T-helper 2 cell treated with Interferon-gamma antibody and Interleukin-4, amounts not matched to agents 100 ng/mL and 5 ng/mL, for 36 hours (primary cell): ENCODE results near the gene TMPRSS12. TPM values are rescaled to one million over a fixed set of nuclear protein-coding genes. Genes with fewer than 3 reads are reported as not detected.
"Not testable (repeated sequence)": the region's sequence is repeated elsewhere in the genome, so short reads cannot be mapped to it uniquely, and the experiment has no call there.

Experiments
- intact Hi-C: fragments of 100-400 bp; cut with micrococcal nuclease; formaldehyde crosslinking; loops from one replicate; pipeline ENCODE4 v1.15.1; 2023
- total RNA-seq: library from RNA; stranded (reverse); gene quantifications from 2 replicates; pipeline ENCODE4 v1.2.3, GENCODE V29; 2022

TMPRSS12 gene
- total RNA-seq, 1 donor from 2014 or later: not detected

DNA sequence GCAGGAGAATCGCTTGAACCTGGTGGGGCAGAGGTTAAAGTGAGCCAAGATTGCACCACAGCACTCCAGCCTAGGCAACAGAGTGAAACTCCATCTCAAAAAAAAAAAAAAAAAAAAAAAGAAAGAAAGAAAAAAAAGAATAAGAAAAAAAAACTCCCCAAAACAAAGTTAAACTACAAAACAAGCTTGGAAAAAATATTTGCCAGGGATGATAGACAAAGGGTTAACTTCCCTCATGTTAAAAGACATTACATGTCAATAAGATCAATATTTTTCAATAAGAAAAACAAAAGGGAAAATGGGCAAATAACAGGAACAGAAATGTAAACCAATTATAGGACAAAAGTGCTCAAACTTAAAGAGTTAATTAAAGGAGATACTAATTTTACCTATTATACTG, 83.2 kb downstream of the TMPRSS12 start:
- intact Hi-C loops: no loop called here

DNA sequence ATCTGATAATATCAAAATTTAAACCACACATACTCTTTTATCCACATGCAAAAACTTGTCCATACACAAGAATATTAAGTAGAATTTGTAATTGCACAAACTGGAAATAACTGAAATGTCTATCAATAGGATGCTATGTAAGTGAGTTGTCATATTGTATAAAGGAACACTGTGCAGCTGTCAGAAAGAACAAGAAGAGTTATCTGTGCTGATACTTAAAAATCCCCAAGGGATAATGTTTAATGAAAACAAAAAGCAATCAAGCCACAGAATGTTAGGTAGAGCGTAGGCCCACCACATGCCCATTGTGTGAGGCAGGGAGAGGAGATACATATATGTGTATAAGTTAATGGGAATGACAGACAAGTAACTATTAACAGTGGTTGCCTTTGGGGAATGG, 83.7 kb downstream of the TMPRSS12 start:
- intact Hi-C loops: no loop called here

DNA sequence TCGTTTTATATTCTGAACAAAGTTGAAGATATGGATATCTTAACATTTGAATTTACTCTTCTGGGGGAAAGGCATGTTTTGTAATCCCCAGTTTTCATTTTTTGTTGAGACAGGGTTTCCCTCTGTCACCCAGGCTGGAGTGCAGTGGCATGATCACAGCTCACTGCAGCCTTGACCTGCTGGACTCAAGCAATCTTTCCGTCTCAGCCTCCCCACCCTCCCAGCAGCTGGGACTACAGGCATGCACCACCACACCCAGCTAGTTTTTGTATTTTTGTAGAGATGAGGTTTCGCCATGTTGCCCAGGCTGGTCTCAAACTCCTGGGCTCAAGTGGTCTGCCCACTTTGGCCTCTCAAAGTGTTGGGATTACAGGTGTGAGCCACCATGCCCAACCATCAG, 84.2 kb downstream of the TMPRSS12 start:
- intact Hi-C loops: not testable (repeated sequence)

DNA sequence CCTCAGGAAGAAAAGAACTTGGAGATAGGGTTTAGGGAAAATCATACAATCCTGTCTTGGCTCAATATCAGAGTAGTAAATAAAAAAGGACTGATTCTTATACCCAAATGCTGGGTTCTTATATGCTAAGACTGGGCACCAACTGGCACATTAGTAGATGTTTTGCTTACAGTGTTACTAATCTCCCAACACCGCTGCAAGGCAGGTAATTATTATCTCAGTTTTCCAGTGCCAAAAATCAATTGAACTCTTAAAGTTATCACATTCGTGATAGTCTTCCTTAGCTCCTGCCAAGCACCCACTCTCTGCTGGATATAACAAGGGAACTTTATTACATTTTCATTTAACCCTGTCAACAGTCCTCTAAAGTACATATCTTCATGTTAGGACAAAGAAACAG, 84.6 kb downstream of the TMPRSS12 start:
- intact Hi-C loops: no loop called here

DNA sequence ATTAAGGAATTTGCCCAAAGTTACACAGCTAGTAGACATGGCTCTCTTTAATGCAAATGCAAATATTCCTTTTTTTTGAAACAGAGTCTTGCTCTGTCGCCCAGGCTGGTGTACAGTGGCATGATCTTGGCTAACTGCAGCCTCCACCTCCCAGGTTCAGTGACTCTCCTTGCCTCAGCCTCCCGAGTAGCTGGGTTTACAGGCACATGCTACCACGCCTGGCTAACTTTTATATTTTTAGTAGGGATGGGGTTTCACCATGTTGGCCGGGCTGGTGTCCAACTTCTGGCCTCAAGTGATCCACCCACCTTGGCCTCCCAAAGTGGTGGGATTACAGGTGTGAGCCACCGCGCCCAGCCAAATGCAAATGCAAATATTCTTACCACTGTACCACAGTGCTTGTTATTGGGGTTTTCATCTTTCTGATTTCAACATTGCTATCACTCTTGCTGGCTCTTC, 85.1 kb downstream of the TMPRSS12 start:
- intact Hi-C loops: no loop called here

DNA sequence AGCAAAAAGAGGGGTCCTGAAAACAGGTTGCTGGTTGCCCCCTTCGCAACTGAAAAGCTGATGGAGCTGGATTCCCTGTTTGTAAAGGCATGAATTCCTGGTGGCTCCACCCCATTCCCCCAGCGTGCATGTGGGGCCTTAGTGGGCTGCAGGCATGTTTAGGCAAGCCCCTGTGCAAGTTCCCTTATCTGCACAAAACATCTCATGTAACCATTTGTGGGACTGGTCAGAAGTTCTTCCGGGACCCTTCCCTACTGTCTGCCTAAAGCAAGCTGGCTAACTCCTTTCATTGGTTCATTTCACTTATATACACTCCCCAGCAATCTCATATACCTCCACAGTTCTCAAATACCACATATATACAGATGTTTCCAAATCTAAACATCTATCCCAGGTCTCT, 85.7 kb downstream of the TMPRSS12 start:
- intact Hi-C loops: no loop called here

DNA sequence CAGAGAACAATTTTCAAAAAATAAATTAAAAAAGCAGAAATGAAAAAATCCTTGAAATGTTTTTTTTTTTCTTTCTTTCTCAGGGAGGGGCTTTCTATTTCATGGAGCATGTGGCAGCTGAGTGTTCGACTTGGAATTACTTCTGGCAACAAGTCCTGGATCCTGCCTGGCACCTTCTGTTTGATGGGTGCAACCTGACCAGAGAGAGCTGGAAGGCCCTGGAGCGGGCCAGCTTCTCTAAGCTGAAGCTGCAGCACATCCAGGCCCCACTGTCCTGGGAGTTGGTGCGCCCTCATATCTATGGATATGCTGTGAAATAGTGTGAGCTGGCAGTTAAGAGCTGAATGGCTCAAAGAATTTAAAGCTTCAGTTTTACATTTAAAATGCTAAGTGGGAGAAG, 87.1 kb downstream of the TMPRSS12 start:
- intact Hi-C loops: no loop called here

DNA sequence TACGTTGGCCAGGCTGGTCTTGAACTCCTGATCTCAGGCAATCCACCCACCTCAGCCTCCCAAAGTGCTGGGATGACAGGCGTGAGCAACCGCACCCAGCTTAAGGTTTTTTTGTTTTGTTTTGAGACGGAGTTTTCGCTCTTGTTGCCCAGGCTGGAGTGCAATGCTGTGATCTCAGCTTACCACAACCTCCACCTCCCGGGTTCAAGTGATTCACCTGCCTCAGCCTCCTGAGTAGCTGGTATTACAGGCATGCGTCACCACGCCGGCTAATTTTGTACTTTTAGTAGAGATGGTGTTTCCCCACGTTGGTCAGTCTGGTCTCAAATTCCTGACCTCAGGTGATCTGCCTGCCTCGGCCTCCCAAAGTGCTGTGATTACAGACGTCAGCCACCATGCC, 87.8 kb downstream of the TMPRSS12 start:
- intact Hi-C loops: not testable (repeated sequence)

DNA sequence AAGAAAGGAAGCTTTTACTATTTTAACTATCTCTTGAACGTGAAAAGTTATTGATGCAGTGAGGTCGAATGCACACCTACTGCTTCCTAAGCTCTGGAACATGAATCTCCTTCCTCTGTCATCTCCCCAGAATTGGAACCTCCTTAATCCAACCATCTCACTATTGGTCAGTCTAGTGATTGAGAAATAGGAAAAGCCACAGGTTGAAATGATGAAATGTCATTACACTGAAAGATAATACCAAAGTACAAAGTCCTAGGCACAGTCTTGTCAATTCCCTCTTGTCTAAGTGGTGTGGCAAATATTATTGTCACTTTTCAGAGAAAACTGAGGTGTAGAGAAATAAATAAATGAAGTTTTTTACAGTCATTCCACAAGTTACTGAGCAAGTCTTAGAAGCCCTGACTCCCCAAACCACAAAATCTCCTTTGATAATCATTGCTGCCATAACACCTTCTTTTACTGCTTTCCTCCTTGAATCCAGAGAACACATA, 90.1 kb downstream of the TMPRSS12 start:
- intact Hi-C loops: no loop called here

DNA sequence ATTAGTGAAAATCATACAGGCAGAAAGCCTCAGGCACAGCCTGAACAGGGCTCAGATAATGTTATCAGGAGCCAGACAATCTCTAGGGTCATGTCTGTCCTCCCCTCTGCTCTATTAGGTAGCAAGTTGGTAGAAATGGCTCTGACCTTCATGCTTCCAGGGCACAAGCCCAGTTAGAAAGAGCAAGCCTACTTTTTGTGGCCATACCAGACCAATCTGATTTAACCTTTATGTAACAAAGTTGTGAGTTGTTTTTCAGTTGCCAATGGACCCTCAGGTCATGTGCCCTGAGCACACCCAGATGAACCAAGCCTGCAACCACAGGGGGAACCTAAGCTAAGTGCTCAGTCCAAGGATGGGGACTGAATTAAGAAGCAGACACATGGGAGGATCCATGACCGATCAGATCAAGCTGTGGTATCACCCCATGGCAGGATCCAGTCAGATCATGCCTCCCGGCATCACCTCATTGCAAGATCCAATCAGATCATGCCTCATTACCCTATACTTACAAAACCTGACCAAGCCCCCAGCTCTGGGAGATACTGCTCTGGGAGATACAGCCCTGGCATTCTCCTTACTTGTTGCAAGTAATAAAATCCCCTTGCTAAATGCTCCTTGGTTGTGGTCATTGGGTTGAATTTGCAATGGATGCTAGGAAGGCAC, 90.9 kb downstream of the TMPRSS12 start:
- intact Hi-C loops: no loop called here

DNA sequence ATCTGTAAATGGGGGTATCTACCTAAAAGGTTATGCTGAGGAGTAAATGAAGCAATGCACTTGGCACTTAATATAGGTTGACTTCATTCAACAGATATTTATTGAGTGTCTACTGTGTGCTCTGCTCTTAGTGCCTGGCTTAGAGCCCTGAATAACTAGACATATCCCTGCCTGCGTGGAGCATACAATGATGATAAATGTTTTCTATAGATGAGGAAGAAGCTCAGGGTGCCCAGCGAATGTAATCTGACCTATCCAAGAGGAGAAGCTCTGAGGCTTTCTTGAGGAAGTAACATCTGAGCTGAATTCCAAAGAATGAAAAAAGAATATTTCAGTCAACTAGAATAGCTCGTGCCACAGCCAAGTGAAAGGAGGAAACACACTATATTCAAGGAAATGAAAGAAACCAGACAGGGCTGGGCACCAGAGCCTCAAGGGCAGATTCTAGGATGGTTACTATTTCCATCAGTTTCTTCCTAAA, 91.7 kb downstream of the TMPRSS12 start:
- intact Hi-C loops: no loop called here

DNA sequence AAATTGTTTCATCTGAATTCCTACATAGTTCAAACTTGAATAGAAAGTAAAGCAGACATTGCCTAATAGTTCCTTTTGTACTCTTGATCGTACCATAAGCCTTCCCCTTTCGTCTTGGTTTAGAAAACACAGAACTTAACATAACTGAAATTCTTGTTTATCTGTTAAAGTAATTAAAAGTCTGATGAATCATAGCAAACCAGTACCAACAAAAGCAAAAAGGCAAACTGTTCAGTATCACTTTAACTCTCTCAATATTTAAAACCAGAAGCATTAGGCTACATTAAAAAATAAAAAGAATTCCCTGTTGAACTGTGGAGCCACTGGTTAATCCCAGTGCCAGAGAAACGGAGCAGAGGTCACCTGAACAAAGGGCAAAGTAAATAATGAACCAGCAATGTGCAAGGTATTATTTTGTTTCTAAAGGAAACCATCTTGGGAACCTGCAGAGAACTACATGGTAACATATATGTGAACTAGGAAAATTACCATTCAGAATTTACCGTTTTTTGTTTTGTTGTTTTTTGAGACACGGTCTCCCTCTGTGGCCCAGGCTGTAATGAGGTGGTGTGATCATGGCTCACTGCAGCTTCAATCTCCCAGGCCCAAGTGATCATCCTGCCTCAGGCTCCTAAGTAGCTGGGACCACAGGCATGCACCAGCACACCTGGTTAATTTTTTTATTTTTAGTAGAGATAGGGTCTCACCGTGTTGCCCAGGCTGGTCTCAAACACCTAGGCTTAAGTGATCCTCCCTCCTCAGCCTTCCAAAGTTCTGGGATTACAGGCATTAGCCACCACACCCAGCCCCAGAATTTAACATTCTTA, 92.5 kb downstream of the TMPRSS12 start:
- intact Hi-C loops: no loop called here

DNA sequence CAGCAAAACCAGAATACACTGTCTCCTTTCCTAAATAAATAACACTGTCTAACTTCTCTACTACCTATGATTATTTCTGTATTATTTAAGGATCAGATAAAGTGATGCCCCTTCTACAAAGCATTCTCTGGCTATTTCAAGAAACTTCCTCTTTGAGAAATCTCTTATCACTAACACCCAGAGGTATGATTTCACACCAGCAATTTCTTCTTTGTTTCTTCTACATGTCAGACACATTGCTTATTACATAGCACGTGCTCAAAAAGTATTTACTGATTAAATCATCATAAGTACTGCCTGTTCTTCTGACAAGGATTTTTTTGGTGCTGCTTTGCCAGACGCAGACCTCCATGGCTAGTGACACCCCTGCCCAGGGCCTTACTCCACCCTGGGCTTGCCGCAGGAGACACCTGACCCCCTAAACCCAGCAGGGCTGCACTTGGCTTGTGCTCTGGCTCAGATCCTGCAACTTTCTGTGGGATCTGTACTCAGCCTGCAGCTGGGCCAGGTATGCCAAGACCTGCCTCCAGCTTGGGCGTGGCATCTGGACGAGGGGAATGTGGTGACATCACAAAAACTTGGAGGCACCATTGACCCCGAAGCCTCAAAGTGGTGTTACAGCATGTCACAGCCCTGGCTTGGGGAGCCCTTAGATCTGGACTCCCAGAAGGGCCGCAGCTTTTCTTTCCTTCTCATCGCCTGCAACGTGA, 94.2 kb downstream of the TMPRSS12 start:
- intact Hi-C loops: no loop called here

Other genes starting within 250 kb of the TMPRSS12 start
- 50.3 and 54.5 TPM in 2 replicates for gene ATF1, start 78.8 kb upstream of the TMPRSS12 start, total RNA-seq
- not detected in 2 replicates for gene HIGD1C, start 109.6 kb downstream of the TMPRSS12 start, total RNA-seq
- gene SLC11A2, start 183.5 kb downstream of the TMPRSS12 start, total RNA-seq: 45.7 and 46.3 TPM in 2 replicates
- gene LETMD1, start 205.4 kb downstream of the TMPRSS12 start, total RNA-seq: 65.7 and 72.9 TPM in 2 replicates
- 16.9 and 18.7 TPM in 2 replicates for gene CSRNP2, start 240.7 kb downstream of the TMPRSS12 start, total RNA-seq